ENCODE measurements around the gene HPS5.
A peak's percentile ranks its signal among the peaks of the same experiment; 100 is the strongest.
"Not testable (repeated sequence)": the region's sequence is repeated elsewhere in the genome, so short reads cannot be mapped to it uniquely, and the experiment has no call there.

Gene HPS5
- 32.1 to 48.9 reads per million in 2 donors for total RNA-seq

- peak; percentile 81 to 99 (median 94) for DNase-seq
Measured at GRCh38 chr11:18321969-18322711, at the start of gene HPS5, which contains the start of gene GTF2H1. Gene HPS5, minus strand, starts transcription at chr11:18322140. Its CDS starts 4,282 bp downstream, at chr11:18317858. Gene GTF2H1, plus strand, starts transcription at chr11:18322567. Its CDS starts 10,508 bp downstream, at chr11:18333075.

- DNase-seq: no peak
Measured at GRCh38 chr11:18371279-18371678, 49.3 kb upstream of the HPS5 start.

- DNase-seq: no peak
Measured at GRCh38 chr11:18369398-18369797, 47.5 kb upstream of the HPS5 start.

GRCh38 chr11:18368221-18368620 lies 46.3 kb upstream of the HPS5 start:
- DNase-seq: no peak

- DNase-seq: no peak
Measured at GRCh38 chr11:18367431-18367830, 45.5 kb upstream of the HPS5 start.

GRCh38 chr11:18366286-18366685 lies 44.3 kb upstream of the HPS5 start:
- DNase-seq: peak in 1 of 5 experiments; percentile 59

- peak in 1 of 5 experiments; percentile 46 for DNase-seq
Measured at GRCh38 chr11:18365741-18366140, 43.8 kb upstream of the HPS5 start.

GRCh38 chr11:18364495-18365073 lies 42.6 kb upstream of the HPS5 start:
- DNase-seq: no peak

- no peak for DNase-seq
Measured at GRCh38 chr11:18361154-18361553, 39.2 kb upstream of the HPS5 start.

GRCh38 chr11:18358646-18359045 lies 36.7 kb upstream of the HPS5 start:
- DNase-seq: no peak

GRCh38 chr11:18352581-18352980 lies 30.6 kb upstream of the HPS5 start:
- no peak for DNase-seq

- no peak for DNase-seq
Measured at GRCh38 chr11:18347471-18348125, 25.7 kb upstream of the HPS5 start.

- peak in 1 of 5 experiments; percentile 42 for DNase-seq
Measured at GRCh38 chr11:18332891-18333290, 11.0 kb upstream of the HPS5 start.

GRCh38 chr11:18332302-18332701 lies 10.4 kb upstream of the HPS5 start:
- DNase-seq: peak in 1 of 5 experiments; percentile 31

- peak in 1 of 5 experiments; percentile 57 for DNase-seq
Measured at GRCh38 chr11:18330921-18331320, 9.0 kb upstream of the HPS5 start.

- DNase-seq: peak in 1 of 5 experiments; percentile 82
Measured at GRCh38 chr11:18329196-18329870, 7.4 kb upstream of the HPS5 start.

- DNase-seq: no peak
Measured at GRCh38 chr11:18324381-18324780, 2.4 kb upstream of the HPS5 start.

- DNase-seq: not testable (repeated sequence)
Measured at GRCh38 chr11:18323881-18324280, 1.9 kb upstream of the HPS5 start.

- DNase-seq: no peak
Measured at GRCh38 chr11:18322818-18323570, 1.1 kb upstream of the HPS5 start.

GRCh38 chr11:18321578-18321968 lies 367 bp downstream of the HPS5 start:
- no peak for DNase-seq

GRCh38 chr11:18320617-18321016 lies 1.3 kb downstream of the HPS5 start:
- DNase-seq: no peak

GRCh38 chr11:18319914-18320313 lies 2.0 kb downstream of the HPS5 start:
- no peak for DNase-seq
